HCT116 (cell line): ENCODE measurements around the gene LIG4.

Experiments used
- CBX3 ChIP-seq: IDR thresholded peaks from 2 replicates; pipeline ENCODE4 v1.6.1; 2012; ENCODE audit warnings: low read depth
- EZH2 ChIP-seq: fragments of 200-600 bp; sonication (generic); IDR thresholded peaks from 2 replicates; pipeline ENCODE4 v1.6.1; 2017; ENCODE audit warnings: antibody characterized with exemption, mixed run types
- EZH2phosphoT487 ChIP-seq: fragments of 200-600 bp; IDR thresholded peaks from 2 replicates; pipeline ENCODE4 v1.6.1; 2018; ENCODE audit warnings: antibody characterized with exemption, borderline replicate concordance
- POLR2A ChIP-seq: IDR thresholded peaks from 2 replicates; pipeline ENCODE4 v1.7.0; 2011; ENCODE audit warnings: borderline replicate concordance; ENCODE audit not compliant: insufficient read depth, insufficient read length; ENCODE audit errors: extremely low read depth
- POLR2AphosphoS5 ChIP-seq: IDR thresholded peaks from 2 replicates; pipeline ENCODE4 v1.6.1; 2011; ENCODE audit warnings: mild to moderate bottlenecking, low read depth, low read length, moderate library complexity
- SIN3A ChIP-seq: IDR thresholded peaks from 2 replicates; pipeline ENCODE4 v1.6.1; 2012; ENCODE audit warnings: low read depth
- SP1 ChIP-seq: IDR thresholded peaks from 2 replicates; pipeline ENCODE4 v1.6.1; 2012; ENCODE audit warnings: low read depth
- ZFX ChIP-seq: fragments of 450-650 bp; IDR thresholded peaks from 2 replicates; pipeline ENCODE4 v1.6.1; 2017
- TF ChIP-seq, protein P1 (sequence below): IDR thresholded peaks from 2 replicates; pipeline ENCODE4 v1.6.1; 2012
- TF ChIP-seq, protein P2 (sequence below), 3 experiments: fragments of 200-600 bp in 1 of 3; sonication (generic) in 1 of 3; IDR thresholded peaks in 2 of 3; conservative IDR thresholded peaks in 1 of 3; 2 replicates each; pipeline ENCODE4 v1.5.1; 2012 to 2017; ENCODE audit warnings: low read depth in 2 of 3, low read length in 2 of 3, antibody characterized with exemption in 1 of 3, borderline replicate concordance in 1 of 3, control low read depth in 1 of 3, mild to moderate bottlenecking in 1 of 3, mixed read lengths in 1 of 3, mixed run types in 1 of 3, moderate library complexity in 1 of 3; ENCODE audit not compliant: insufficient read depth in 1 of 3
- TF ChIP-seq, protein P3 (sequence below): IDR thresholded peaks from 2 replicates; pipeline ENCODE4 v1.6.1; 2012
- TF ChIP-seq, protein P4 (sequence below): IDR thresholded peaks from 2 replicates; pipeline ENCODE4 v1.6.1; 2012; ENCODE audit warnings: low read depth
- TF ChIP-seq, protein P5 (sequence below): IDR thresholded peaks from 2 replicates; pipeline ENCODE4 v1.6.1; 2011; ENCODE audit warnings: mild to moderate bottlenecking, low read length, moderate library complexity; ENCODE audit not compliant: insufficient replicate concordance; ENCODE audit errors: extremely low read depth

DNA sequence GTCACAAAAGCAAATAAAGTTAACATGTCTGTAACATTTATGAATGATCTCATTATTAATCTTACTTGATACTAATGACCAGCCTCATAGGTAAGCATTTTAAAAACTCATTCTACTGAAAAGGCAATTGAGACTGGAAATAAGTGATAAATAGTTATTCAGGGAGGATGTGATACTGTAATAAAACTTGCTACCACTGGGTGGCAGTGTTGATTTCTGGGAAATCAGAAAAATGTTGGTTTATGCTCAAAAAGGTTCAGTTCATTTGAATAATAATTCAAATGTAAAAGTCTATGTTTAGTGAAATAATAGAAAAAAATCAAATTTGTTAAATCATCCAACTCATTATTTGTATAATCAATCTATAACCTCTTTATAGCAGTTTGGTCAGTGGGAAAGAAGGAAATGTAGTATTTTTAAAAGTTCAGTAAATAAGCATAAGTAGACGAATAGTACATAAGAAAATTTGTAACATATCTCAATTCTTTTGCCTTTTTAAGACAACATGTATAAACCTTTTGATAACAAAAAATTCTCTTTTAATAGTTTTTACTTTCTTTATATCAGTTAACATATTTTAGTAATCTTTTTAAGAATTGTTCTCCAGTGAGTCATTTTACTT, 12.4 kb upstream of the LIG4 start:
- TF ChIP-seq ZFX, result no peak
- TF ChIP-seq, protein P1, sequence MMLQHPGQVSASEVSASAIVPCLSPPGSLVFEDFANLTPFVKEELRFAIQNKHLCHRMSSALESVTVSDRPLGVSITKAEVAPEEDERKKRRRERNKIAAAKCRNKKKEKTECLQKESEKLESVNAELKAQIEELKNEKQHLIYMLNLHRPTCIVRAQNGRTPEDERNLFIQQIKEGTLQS, result no peak
- TF ChIP-seq, protein P2, sequence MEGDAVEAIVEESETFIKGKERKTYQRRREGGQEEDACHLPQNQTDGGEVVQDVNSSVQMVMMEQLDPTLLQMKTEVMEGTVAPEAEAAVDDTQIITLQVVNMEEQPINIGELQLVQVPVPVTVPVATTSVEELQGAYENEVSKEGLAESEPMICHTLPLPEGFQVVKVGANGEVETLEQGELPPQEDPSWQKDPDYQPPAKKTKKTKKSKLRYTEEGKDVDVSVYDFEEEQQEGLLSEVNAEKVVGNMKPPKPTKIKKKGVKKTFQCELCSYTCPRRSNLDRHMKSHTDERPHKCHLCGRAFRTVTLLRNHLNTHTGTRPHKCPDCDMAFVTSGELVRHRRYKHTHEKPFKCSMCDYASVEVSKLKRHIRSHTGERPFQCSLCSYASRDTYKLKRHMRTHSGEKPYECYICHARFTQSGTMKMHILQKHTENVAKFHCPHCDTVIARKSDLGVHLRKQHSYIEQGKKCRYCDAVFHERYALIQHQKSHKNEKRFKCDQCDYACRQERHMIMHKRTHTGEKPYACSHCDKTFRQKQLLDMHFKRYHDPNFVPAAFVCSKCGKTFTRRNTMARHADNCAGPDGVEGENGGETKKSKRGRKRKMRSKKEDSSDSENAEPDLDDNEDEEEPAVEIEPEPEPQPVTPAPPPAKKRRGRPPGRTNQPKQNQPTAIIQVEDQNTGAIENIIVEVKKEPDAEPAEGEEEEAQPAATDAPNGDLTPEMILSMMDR (IDR thresholded peaks at IDR 0.05 in 2 of 3, conservative IDR thresholded peaks at IDR 0.05 in 1 of 3; ENCODE audit: borderline replicate concordance in 1 of 3, insufficient read depth in 1 of 3, low read depth in 2 of 3, low read length in 2 of 3), result peak in 2 of 3 experiments; percentile 59 to 81; a peak in 4 of 6 replicates
- TF ChIP-seq EZH2, result no peak
- no peak for TF ChIP-seq POLR2A
- TF ChIP-seq SIN3A, result no peak
- TF ChIP-seq EZH2phosphoT487, result no peak
- no peak for TF ChIP-seq POLR2AphosphoS5
- TF ChIP-seq, protein P3, sequence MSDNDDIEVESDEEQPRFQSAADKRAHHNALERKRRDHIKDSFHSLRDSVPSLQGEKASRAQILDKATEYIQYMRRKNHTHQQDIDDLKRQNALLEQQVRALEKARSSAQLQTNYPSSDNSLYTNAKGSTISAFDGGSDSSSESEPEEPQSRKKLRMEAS, result no peak
- TF ChIP-seq, protein P4, sequence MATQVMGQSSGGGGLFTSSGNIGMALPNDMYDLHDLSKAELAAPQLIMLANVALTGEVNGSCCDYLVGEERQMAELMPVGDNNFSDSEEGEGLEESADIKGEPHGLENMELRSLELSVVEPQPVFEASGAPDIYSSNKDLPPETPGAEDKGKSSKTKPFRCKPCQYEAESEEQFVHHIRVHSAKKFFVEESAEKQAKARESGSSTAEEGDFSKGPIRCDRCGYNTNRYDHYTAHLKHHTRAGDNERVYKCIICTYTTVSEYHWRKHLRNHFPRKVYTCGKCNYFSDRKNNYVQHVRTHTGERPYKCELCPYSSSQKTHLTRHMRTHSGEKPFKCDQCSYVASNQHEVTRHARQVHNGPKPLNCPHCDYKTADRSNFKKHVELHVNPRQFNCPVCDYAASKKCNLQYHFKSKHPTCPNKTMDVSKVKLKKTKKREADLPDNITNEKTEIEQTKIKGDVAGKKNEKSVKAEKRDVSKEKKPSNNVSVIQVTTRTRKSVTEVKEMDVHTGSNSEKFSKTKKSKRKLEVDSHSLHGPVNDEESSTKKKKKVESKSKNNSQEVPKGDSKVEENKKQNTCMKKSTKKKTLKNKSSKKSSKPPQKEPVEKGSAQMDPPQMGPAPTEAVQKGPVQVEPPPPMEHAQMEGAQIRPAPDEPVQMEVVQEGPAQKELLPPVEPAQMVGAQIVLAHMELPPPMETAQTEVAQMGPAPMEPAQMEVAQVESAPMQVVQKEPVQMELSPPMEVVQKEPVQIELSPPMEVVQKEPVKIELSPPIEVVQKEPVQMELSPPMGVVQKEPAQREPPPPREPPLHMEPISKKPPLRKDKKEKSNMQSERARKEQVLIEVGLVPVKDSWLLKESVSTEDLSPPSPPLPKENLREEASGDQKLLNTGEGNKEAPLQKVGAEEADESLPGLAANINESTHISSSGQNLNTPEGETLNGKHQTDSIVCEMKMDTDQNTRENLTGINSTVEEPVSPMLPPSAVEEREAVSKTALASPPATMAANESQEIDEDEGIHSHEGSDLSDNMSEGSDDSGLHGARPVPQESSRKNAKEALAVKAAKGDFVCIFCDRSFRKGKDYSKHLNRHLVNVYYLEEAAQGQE, result no peak
- TF ChIP-seq, protein P5, sequence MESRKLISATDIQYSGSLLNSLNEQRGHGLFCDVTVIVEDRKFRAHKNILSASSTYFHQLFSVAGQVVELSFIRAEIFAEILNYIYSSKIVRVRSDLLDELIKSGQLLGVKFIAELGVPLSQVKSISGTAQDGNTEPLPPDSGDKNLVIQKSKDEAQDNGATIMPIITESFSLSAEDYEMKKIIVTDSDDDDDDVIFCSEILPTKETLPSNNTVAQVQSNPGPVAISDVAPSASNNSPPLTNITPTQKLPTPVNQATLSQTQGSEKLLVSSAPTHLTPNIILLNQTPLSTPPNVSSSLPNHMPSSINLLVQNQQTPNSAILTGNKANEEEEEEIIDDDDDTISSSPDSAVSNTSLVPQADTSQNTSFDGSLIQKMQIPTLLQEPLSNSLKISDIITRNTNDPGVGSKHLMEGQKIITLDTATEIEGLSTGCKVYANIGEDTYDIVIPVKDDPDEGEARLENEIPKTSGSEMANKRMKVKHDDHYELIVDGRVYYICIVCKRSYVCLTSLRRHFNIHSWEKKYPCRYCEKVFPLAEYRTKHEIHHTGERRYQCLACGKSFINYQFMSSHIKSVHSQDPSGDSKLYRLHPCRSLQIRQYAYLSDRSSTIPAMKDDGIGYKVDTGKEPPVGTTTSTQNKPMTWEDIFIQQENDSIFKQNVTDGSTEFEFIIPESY, result no peak
- TF ChIP-seq SP1, result no peak
- no peak for TF ChIP-seq CBX3
